Activated naive CD4-positive, alpha-beta T cell treated with Interleukin-2 at 50 U/mL for 16 hours (primary cell): ENCODE results near the gene CREB3L1.

ENCODE experiments used
- DNase-seq: peaks from one replicate; pipeline ENCODE4 v3.0.0-alpha.2; 2020

Gene CREB3L1

GRCh38 chr11:46275964-46276641 is 1.4 kb upstream of the CREB3L1 start:
- DNase-seq, result no peak

GRCh38 chr11:46277313-46277621 is 195 bp upstream of the CREB3L1 start:
- no peak for DNase-seq

DNA sequence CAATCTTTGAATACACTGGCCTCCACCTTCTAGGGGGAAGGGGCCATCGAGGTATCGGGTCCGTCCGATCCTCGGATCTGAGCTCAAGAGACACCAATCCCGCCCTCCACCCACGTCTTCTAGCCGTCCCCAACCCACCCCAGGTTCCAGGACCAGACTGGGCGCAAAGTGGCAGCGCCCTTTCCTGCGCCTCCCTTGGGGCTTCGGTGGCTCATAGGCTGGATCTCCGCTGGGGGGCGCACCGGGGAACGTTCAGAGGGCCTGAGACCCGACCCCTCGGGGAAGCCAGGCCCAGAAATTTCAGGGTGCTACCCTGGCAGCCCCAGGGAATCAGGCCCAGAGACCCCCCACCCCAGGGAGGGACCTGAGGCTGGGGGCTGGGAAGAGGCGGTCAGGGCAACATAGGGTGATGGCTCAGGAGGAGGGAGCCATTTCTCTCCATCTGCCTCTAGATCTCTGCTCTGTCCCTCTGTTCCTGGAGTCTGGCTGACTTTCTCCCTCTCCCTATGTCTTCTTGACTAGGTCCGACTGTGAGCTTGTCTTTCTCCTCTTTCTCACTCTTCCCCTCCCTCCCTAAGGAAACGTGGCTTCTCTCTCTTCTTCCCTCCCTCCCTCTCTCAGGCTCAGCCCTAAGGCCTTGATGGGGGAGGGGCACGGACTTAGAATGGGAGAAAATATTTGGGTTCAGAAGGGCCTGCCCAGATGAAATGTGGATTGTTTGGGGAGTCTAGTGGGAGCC is 1.1 kb downstream of the CREB3L1 start:
- peak; percentile 22 for DNase-seq

GRCh38 chr11:46279126-46280099 is 2.0 kb downstream of the CREB3L1 start:
- DNase-seq, result no peak

GRCh38 chr11:46280706-46281105 is 3.2 kb downstream of the CREB3L1 start:
- no peak for DNase-seq

DNA sequence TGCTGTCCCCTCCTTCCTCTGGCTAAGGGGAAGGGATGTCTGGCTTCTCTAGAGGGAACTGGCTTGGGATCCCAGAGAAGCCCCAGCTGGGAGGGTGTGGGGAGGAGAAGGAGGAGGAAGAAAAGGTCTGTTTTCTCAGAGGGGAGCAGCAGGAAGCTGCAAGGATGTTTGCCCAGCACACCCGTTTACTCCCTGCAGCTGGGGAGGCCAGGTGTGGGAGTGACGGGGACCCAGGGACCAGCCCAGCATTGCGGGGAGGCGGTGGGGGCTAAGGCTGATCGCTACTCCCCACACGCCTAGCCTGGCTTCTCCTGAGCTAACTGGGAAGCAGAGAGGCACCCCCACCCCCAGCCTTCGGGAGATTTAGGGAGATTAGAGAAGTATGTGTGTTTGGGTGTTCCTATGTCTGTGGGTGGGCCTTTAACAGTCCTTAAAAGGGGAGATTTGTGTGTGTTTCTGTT is 3.9 kb downstream of the CREB3L1 start:
- DNase-seq, result no peak

GRCh38 chr11:46285173-46285572 is 7.7 kb downstream of the CREB3L1 start:
- no peak for DNase-seq

- DNase-seq, result no peak
These were observed 8.2 kb downstream of the CREB3L1 start for GRCh38 chr11:46285594-46286033.

DNA sequence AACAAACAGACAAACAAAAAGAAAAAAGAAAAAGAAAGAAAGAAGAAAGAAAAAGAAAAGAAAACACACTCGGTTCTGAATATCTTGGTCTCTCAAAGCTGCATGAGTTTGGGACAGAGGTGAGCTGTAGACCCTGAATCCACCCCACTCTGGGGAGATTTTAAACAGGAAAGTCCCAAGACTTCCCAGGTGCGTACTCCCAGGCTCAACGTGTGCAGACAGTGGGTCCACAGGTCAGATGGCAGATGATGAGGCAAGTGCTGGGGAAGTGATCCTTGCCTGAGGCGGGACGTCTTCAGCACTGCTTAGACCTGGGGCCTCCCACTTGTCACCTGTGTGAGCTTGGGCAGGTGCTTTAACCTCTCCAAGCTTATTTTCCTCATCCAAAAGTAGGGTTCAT is 9.3 kb downstream of the CREB3L1 start:
- DNase-seq, result no peak

DNA sequence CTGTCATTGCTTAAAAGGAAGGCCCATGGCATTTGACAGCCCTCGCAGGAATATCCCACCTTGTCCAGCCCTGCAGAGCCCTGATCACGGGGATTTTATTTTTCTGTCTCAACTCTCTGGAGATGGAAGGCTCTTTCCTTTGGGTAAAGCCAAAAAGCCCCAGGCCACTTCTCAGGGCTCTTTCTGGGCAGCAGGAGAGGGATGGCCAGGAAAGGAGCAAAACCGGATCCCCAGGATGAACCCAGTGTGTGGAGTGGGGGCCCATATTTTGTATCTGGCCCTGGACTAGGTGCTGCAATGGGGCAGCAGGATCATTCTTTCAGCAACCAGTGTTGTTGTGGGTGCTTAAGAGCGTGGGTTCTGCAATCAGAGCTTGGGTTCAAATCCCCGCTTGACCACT is 11.0 kb downstream of the CREB3L1 start:
- DNase-seq, result no peak

DNA sequence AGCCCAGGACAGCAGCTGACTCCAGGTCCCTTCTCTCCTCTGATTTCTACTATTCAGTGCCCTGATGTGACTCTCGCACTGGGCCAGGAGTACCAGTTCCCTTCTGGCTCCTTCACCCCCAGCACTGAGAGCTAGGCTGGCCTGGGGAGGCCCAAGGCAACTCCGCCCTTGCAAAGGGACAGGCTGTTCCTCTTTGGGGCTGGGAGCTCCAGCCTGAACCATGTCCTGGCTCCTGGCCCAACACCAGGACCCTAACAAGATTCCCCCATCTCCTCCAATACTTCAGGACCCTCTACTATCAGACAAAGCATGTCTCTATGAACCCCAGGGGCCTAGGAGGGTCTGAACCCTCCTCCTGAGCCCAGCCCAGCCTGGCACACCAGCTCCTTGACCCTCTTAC is 12.5 kb downstream of the CREB3L1 start:
- no peak for DNase-seq

- no peak for DNase-seq
These were observed 13.3 kb downstream of the CREB3L1 start for GRCh38 chr11:46290598-46291309.

GRCh38 chr11:46291441-46292150 is 14.1 kb downstream of the CREB3L1 start:
- DNase-seq, result no peak

- no peak for DNase-seq
These were observed 15.6 kb downstream of the CREB3L1 start for GRCh38 chr11:46293066-46293465.

- no peak for DNase-seq
These were observed 16.2 kb downstream of the CREB3L1 start for GRCh38 chr11:46293641-46294103.

GRCh38 chr11:46294365-46295309 is 17.2 kb downstream of the CREB3L1 start:
- no peak for DNase-seq

DNA sequence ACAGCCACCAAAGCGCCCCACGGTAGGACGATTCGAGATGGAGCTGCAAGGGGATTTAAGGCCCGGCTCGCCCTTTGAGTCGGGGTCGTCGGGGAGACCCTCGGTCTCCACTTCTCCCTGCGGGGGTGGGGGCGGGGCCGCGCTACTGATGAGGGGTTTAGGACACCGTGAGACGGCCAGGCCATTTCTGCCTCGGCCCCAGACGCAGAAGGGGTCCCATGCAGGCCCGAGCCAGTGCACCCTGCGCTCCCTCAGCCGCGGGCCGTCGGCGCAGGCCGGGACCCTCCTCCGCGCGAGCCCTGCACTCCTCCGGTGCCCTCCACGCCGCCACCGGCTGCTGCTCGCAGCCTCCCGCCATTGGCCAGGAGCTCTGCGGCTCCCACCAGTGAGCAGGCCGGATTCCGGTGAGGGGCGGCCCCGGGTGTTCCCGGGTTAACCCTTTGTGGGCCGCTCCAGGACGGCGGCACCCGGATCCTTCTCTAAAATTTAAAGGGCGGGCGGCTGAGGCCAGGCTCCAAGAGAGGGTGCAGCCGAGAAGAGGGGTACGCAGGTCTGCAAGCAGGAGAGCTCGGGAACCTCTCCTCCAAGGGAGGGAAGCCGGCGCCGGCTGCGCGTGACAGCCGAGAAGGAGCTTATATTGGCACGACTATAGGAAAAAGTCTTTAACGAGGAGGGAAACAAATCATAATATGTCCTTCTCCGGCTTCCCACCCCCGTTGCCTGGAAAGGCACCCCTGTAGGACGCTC is 18.0 kb downstream of the CREB3L1 start:
- peak; percentile 78 for DNase-seq

DNA sequence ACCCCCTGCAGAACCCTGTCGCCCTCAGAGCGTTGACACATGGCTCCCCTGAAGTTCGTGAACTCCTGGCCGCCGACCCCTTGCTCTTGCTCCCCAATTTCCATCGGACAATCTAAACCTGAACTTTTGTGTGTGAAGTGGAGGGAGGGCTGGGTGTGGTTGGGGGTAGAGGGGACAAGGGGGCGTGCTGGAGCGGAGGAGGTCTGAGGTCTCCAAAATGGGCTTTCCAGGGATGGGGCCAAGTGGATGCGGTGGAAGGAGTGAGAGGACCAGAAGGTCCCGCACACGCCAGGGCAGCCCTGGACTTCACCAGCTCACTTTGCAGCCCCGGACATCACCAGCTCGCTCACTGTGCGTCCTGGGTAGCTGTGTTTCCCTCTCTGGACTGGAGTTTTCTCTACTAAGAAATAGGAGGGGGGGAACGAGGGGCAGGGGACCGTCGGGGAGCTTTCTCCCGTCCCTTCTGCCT is 18.6 kb downstream of the CREB3L1 start:
- no peak for DNase-seq

DNA sequence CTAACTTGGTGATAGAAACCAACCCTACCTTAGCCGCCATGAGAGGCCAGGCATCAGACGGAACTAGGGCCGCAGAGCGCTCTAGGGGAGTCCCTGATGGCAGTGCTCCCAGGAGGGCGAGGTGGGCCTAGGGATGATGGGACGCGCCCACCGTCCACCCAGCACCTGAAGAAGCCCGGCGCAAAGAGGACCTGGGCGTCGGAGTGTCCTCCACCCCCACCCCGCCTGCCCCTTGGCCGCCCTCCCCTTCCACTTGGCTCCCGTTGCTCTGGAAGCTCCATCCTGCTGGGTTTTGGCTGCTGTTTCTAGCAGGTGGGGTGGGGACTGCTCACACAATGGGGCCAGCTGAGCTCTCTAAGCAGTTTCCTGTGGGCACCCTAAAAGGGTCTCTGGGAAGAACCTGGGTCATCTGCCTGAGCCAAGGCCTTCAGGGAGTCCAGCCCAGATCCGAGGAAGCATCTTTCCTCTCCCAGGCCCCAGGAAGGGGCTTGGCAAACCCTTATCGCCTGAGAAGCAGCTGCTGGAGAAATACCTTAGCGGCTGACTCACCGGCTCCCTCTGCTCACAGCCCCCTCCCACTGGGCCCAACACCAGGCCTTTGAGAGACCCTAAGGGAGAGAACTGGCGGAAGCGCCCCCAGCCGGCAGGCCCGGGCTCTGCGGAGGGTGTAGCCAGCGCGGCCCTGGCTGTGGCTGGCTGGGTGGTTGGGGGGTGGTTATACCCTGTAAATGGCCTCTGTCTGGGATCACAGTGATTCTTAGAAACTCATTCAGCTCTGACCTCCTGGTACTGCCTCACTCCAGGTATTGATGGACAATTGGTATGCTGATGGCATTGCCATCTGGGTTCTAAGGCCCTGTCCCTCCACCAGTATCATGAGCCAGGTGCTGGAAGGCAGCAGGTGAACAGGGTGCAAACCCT is 19.3 kb downstream of the CREB3L1 start:
- no peak for DNase-seq
